Osteoblast (primary cell): ENCODE measurements around the gene EXD3. TPM values are rescaled to one million over a fixed set of nuclear protein-coding genes. Genes with fewer than 3 reads are reported as not detected.

Source experiments
- DNase-seq: peaks from one replicate; pipeline ENCODE4 v3.0.0; 2011; ENCODE audit warnings: low spot score, mixed read lengths; ENCODE audit not compliant: insufficient read length; ENCODE audit errors: missing footprints
- H2AFZ ChIP-seq: 2 replicates; pipeline ENCODE4 v1.6.0; 2011; ENCODE audit warnings: mild to moderate bottlenecking, low read length
- H3K27ac ChIP-seq: 2 replicates; pipeline ENCODE4 v1.5.1; 2011; ENCODE audit warnings: mild to moderate bottlenecking, low read depth, low read length, moderate library complexity
- H3K27me3 ChIP-seq: 2 replicates; pipeline ENCODE4 v1.6.0; 2012; ENCODE audit warnings: mild to moderate bottlenecking, control low read depth, inconsistent platforms, low read length, moderate library complexity; ENCODE audit not compliant: insufficient read depth
- H3K36me3 ChIP-seq: 2 replicates; pipeline ENCODE4 v1.5.1; 2011; ENCODE audit warnings: mild to moderate bottlenecking, low read length, control low read depth, moderate library complexity; ENCODE audit not compliant: insufficient read depth
- H3K4me1 ChIP-seq: 2 replicates; pipeline ENCODE4 v1.5.1; 2011; ENCODE audit warnings: mild to moderate bottlenecking, low read length, control low read depth, moderate library complexity; ENCODE audit not compliant: insufficient read depth
- H3K4me2 ChIP-seq: 2 replicates; pipeline ENCODE4 v1.6.0; 2011; ENCODE audit warnings: mild to moderate bottlenecking, low read length; ENCODE audit not compliant: insufficient read depth
- H3K4me3 ChIP-seq: fragments of 200-600 bp; sonication (generic); 3 replicates; pipeline ENCODE4 v1.5.1; 2012; ENCODE audit warnings: mild to moderate bottlenecking, low read length, inconsistent platforms; ENCODE audit not compliant: insufficient read depth
- H3K79me2 ChIP-seq: 2 replicates; pipeline ENCODE4 v1.6.0; 2012; ENCODE audit warnings: mild to moderate bottlenecking, low read length, control low read depth, inconsistent platforms; ENCODE audit not compliant: insufficient read depth
- H3K9me3 ChIP-seq: 2 replicates; pipeline ENCODE4 v1.5.1; 2011; ENCODE audit warnings: low read depth, low read length, control low read depth
- H4K20me1 ChIP-seq: 2 replicates; pipeline ENCODE4 v1.6.0; 2012; ENCODE audit warnings: mild to moderate bottlenecking, low read length, control low read depth; ENCODE audit not compliant: insufficient read depth
- CTCF ChIP-seq: IDR thresholded peaks from 2 replicates; pipeline ENCODE4 v1.5.1; 2011; ENCODE audit warnings: mild to moderate bottlenecking, low read depth, low read length, moderate library complexity; ENCODE audit errors: extremely low read depth
- total RNA-seq: library from RNA; depleted of rRNA; stranded (reverse); fragments of >200 nt; gene quantifications from 2 replicates; pipeline ENCODE4 v1.2.3, GENCODE V29; 2012

The EXD3 gene
- total RNA-seq, 1 donor: 7.6 TPM

GRCh38 chr9:137368431-137369035 is 54.4 kb downstream of the EXD3 start:
- H2AFZ ChIP-seq: no peak overlapping the region
- H3K27ac ChIP-seq: no peak overlapping the region
- peak; percentile 85 for DNase-seq
- H3K27me3 ChIP-seq: no peaks in the 10 kb centered on the region
- no peaks in the 10 kb centered on the region for H3K79me2 ChIP-seq
- H4K20me1 ChIP-seq: no peaks in the 10 kb centered on the region
- H3K4me2 ChIP-seq: no peak overlapping the region
- H3K9me3 ChIP-seq: no peaks in the 10 kb centered on the region
- no peak for TF ChIP-seq CTCF
- no peaks in the 10 kb centered on the region for H3K36me3 ChIP-seq
- H3K4me1 ChIP-seq: no peaks in the 10 kb centered on the region
- no peak overlapping the region for H3K4me3 ChIP-seq

GRCh38 chr9:137367506-137368430 is 55.2 kb downstream of the EXD3 start:
- H4K20me1 ChIP-seq: no peaks in the 10 kb centered on the region
- H3K4me1 ChIP-seq: no peaks in the 10 kb centered on the region
- H3K79me2 ChIP-seq: no peaks in the 10 kb centered on the region
- H3K4me2 ChIP-seq: no peak overlapping the region
- H3K27ac ChIP-seq: no peak overlapping the region
- peak; percentile 79 for DNase-seq
- no peaks in the 10 kb centered on the region for H3K9me3 ChIP-seq
- no peak overlapping the region for H2AFZ ChIP-seq
- no peak for TF ChIP-seq CTCF
- H3K36me3 ChIP-seq: no peaks in the 10 kb centered on the region
- H3K27me3 ChIP-seq: no peaks in the 10 kb centered on the region
- H3K4me3 ChIP-seq: no peak overlapping the region

- Histone ChIP-seq H3K4me2 (no peak overlapping the region), H2AFZ (no peak overlapping the region), H3K27ac (no peak overlapping the region), H3K9me3 (no peaks in the 10 kb centered on the region), H3K27me3 (no peaks in the 10 kb centered on the region), H3K36me3 (no peaks in the 10 kb centered on the region), H3K4me3 (no peak overlapping the region), H3K4me1 (no peaks in the 10 kb centered on the region), H4K20me1 (no peaks in the 10 kb centered on the region), H3K79me2 (no peaks in the 10 kb centered on the region)
- TF ChIP-seq CTCF: no peak
- DNase-seq: peak; percentile 85
Observed at GRCh38 chr9:137366891-137367381, 56.0 kb downstream of the EXD3 start.

GRCh38 chr9:137366445-137366810 is 56.5 kb downstream of the EXD3 start:
- DNase-seq: no peak
- Histone ChIP-seq H3K27ac (no peak overlapping the region), H3K4me2 (no peak overlapping the region)

More at GRCh38 chr9:137366445-137366810, 56.5 kb downstream of the EXD3 start:
- Histone ChIP-seq H4K20me1 (no peaks in the 10 kb centered on the region), H3K4me3 (no peak overlapping the region), H2AFZ (no peak overlapping the region), H3K36me3 (no peaks in the 10 kb centered on the region), H3K27me3 (no peaks in the 10 kb centered on the region), H3K9me3 (no peaks in the 10 kb centered on the region), H3K4me1 (no peaks in the 10 kb centered on the region), H3K79me2 (no peaks in the 10 kb centered on the region)
- no peak for TF ChIP-seq CTCF
